GM18498 (cell line): ENCODE results near the gene OTULIN.
A peak's percentile ranks its signal among the peaks of the same experiment; 100 is the strongest.

Experiments
- ATAC-seq: cut with Tn5 transposase; IDR thresholded peaks from one replicate; pipeline ENCODE4 v1.9.1; 2021; ENCODE audit warnings: mild to moderate bottlenecking, moderate library complexity; ENCODE audit not compliant: unreplicated experiment

The OTULIN gene

GRCh38 chr5:14664270-14665100 is at the start of gene OTULIN:
OTULIN (plus strand) TSS chr5:14664718; CDS start chr5:14664826, 108 bp downstream.
- peak; percentile 67 for ATAC-seq

- no peak for ATAC-seq
Observed at GRCh38 chr5:14615365-14615764, 49.2 kb upstream of the OTULIN start.

GRCh38 chr5:14617441-14617840 is 47.1 kb upstream of the OTULIN start:
- no peak for ATAC-seq

- ATAC-seq = no peak
Observed at GRCh38 chr5:14627270-14627669, 37.2 kb upstream of the OTULIN start.

- ATAC-seq = peak; percentile 57
Observed at GRCh38 chr5:14628346-14628745, 36.2 kb upstream of the OTULIN start.

GRCh38 chr5:14630671-14631070 is 33.8 kb upstream of the OTULIN start:
- ATAC-seq = no peak

- no peak for ATAC-seq
Observed at GRCh38 chr5:14635656-14636055, 28.9 kb upstream of the OTULIN start.

- no peak for ATAC-seq
Observed at GRCh38 chr5:14640765-14641164, 23.8 kb upstream of the OTULIN start.

- no peak for ATAC-seq
Observed at GRCh38 chr5:14644623-14645237, 19.8 kb upstream of the OTULIN start.

- ATAC-seq = no peak
Observed at GRCh38 chr5:14650052-14650451, 14.5 kb upstream of the OTULIN start.

GRCh38 chr5:14655146-14655741 is 9.3 kb upstream of the OTULIN start:
- no peak for ATAC-seq

- no peak for ATAC-seq
Observed at GRCh38 chr5:14656898-14657297, 7.6 kb upstream of the OTULIN start.

GRCh38 chr5:14659821-14660607 is 4.5 kb upstream of the OTULIN start:
- ATAC-seq = no peak

- ATAC-seq = no peak
Observed at GRCh38 chr5:14660833-14661232, 3.7 kb upstream of the OTULIN start.

- ATAC-seq = no peak
Observed at GRCh38 chr5:14662721-14663260, 1.7 kb upstream of the OTULIN start.

GRCh38 chr5:14663734-14664269 is 716 bp upstream of the OTULIN start:
- ATAC-seq = peak; percentile 24

- no peak for ATAC-seq
Observed at GRCh38 chr5:14665101-14665822, 744 bp downstream of the OTULIN start.

GRCh38 chr5:14665949-14666348 is 1.4 kb downstream of the OTULIN start:
- peak; percentile 36 for ATAC-seq

- ATAC-seq = no peak
Observed at GRCh38 chr5:14666357-14666756, 1.8 kb downstream of the OTULIN start.

- ATAC-seq = no peak
Observed at GRCh38 chr5:14667290-14667689, 2.8 kb downstream of the OTULIN start.
